VCaP (cell line): ENCODE results near the gene CHRM3.

ENCODE experiments used
- H3K27ac ChIP-seq: fragments of 450-650 bp; 2 replicates; pipeline ENCODE4 v1.5.1; 2017
- TF ChIP-seq, protein P1 (sequence below): fragments of 450-650 bp; conservative IDR thresholded peaks from 2 replicates; pipeline ENCODE4 v1.5.1; 2017; ENCODE audit warnings: mild to moderate bottlenecking, moderate library complexity

The CHRM3 gene

DNA sequence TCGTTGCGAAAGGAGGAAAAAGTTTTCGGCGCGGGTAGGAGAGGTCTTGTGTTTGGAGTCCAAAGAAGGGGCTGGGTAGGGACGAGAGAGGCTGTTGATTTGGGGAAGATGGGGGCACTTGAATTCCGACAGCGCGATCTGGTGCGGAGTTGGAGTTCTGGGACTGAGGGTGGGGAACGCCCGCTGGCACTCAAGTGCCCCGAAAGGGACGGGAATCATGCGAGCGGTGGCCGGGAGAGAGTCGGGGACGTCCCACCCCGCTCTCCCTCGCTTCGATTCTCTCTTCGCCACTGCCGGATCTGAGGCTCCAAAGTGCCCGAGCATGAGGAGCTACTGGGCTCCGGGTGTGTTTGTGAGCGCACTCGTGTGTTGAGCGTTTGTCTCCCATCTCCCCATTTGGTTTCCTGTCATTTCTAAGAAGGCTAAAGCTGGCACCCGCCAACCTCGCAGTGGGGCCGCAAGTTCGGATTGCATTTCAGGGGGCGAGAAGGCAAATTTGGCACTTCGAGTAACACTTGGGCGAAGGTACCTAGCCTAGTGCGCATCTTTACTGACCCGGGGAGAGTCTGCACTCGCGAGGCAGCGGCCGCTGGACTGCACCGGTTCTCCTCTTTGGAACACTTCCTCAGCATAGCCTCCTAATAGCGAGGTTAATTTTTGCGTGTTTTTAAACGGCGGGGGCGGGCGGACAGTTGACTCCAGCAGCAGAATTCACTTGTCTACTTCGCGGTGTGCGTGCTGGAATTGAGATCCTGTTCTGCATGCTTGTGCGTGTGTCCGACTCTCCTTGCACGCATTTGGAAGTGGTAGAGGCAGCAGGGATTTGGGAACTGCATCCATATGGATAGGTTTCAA lies 1.2 kb downstream of the CHRM3 start:
- TF ChIP-seq, protein P1, sequence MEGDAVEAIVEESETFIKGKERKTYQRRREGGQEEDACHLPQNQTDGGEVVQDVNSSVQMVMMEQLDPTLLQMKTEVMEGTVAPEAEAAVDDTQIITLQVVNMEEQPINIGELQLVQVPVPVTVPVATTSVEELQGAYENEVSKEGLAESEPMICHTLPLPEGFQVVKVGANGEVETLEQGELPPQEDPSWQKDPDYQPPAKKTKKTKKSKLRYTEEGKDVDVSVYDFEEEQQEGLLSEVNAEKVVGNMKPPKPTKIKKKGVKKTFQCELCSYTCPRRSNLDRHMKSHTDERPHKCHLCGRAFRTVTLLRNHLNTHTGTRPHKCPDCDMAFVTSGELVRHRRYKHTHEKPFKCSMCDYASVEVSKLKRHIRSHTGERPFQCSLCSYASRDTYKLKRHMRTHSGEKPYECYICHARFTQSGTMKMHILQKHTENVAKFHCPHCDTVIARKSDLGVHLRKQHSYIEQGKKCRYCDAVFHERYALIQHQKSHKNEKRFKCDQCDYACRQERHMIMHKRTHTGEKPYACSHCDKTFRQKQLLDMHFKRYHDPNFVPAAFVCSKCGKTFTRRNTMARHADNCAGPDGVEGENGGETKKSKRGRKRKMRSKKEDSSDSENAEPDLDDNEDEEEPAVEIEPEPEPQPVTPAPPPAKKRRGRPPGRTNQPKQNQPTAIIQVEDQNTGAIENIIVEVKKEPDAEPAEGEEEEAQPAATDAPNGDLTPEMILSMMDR, result no peak
- no peak overlapping the region for H3K27ac ChIP-seq

DNA sequence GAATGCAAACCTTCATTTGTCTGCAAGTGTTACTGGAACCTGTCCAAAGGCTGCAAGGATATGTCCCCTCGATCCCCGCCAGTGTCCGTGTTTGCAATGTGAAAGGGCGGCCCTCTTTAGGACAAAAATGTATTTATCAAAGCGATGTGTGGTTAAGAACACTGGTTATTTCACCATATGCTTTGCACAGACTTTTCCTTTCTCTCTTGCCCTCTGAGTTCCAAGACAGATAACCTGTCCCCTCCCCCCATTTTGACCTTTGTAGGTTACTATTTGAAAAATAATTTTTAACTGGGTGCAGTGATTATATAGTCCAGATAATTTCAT lies 1.8 kb downstream of the CHRM3 start:
- no peak overlapping the region for H3K27ac ChIP-seq
- TF ChIP-seq, protein P1, result no peak

DNA sequence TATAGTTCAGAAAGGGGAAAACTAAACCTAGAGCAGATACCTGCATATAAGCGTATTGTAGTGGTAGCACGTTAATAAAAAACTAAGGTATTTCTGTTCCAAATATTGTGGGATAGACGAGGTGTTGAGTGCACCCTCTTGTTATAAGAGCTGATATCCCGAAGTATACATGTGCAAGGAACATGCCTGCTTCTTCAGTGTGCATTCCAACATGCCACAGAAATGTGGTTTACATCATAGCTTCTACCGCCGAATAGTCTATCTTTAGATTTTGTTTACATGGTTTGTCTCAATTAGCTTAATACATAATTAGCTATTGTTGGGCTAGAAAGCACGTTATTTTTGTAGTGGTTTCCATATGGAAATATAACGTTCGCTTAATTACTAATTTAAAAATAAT lies 2.2 kb downstream of the CHRM3 start:
- no peak overlapping the region for H3K27ac ChIP-seq
- TF ChIP-seq, protein P1, result no peak

DNA sequence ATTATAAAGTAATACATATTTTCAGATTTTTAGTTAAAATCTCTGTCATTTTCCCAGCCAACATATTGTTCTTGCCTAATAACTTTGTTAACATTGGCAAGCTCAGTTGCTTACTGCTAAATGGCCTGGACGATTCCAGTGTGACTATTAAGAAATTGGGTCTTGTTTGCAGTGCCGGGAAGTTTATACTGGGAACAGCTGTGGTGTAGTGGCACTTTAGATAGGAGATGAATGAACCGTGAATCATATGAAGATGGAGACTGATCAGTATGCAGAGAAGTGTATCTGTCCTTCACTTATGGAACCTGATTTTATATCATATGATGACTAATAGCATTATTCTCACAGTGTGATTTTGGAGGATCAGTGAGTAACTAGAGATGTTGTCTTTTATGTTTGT lies 3.3 kb downstream of the CHRM3 start:
- TF ChIP-seq, protein P1, result no peak
- no peak overlapping the region for H3K27ac ChIP-seq

DNA sequence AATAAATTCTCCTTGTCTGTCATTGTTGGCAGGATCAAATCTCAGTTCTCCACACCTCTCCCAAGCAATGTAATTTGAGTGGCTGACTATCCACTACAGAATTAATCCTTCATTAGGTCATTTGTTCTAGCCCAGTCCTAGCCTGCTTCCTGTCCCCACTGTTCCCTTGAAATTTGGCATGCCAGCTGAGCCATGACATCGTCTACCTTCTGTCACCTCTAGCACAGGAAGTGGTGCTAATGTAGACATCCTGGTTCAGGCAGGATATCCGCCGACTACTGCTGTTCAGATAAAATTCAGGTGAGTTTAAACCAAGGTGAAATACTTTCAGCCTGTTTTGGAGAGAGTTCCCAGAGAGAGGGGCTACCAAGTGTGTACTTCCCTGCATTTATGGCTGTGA lies 5.9 kb downstream of the CHRM3 start:
- H3K27ac ChIP-seq, result no peak overlapping the region
- TF ChIP-seq, protein P1, result no peak

DNA sequence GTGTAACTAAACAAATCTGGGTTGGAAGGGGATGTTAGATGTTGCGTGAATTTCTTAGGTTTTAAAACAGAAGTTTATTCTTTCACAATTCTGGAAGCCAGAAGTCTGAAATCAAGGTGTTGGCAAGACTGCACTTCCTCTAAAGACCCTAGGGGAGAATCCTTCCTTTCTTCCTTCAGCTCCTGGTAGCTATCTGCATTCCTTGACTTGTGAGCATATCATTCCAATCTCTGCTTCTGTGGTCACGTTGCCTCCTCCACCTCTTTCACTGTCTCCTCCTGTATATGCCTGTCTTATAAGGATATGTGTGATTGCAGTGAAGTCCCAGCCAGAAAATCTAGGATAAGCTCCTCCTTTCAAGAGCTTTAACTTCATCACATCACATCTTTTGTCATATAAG lies 7.7 kb downstream of the CHRM3 start:
- TF ChIP-seq, protein P1, result no peak
- no peak overlapping the region for H3K27ac ChIP-seq

DNA sequence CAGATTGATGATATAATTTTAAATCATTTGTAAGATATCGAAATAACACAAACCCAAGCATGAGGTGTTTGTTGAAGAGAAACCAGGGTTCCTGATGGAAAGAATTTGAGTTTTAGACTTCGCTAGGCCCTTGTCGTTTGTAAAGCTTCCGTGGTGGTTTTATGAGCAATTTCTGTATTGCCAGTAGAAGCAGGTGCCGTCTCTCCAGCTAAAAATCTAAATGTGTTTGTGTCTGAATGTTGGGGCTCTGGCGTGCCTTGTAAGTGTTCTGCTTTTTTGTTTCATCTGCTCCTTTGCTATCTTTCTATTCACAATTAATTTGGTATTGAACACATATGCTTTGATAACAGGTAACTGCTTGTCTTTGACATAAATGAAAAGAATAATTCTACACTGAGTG lies 27.5 kb downstream of the CHRM3 start:
- H3K27ac ChIP-seq, result no peak overlapping the region
- TF ChIP-seq, protein P1, result no peak
